ENCODE data around the gene ABCA4. TPM values are rescaled to one million over a fixed set of nuclear protein-coding genes. Genes with fewer than 3 reads are reported as not detected.
A peak's percentile ranks its signal among the peaks of the same experiment; 100 is the strongest.

ABCA4 gene
- total and polyA plus RNA-seq, 4 donors, result 0.49 to 31.5 (median 2.3) TPM

GRCh38 chr1:93964777-93965200 is 156.2 kb downstream of the ABCA4 start:
- 100% methylated on average over 3 of the region's 4 CpGs for WGBS (ENCODE audit: insufficient coverage)
- no peak overlapping the region for H3K27ac ChIP-seq (ENCODE audit: low read depth, low read length)
- DNase-seq (ENCODE audit: low read depth in 4 of 6, low spot score in 6 of 6), result no peak
- no peaks in the 10 kb centered on the region for H3K27me3 ChIP-seq (ENCODE audit: control insufficient read depth, insufficient read depth, low read length)
- no peak overlapping the region for H3K4me3 ChIP-seq (ENCODE audit: low read depth, low read length)
- no peaks in the 10 kb centered on the region for H3K9me3 ChIP-seq (ENCODE audit: control insufficient read depth, insufficient read depth, low read length)
- H3K4me1 ChIP-seq (ENCODE audit: control insufficient read depth, insufficient read depth, low read length), result no peaks in the 10 kb centered on the region
- no peaks in the 10 kb centered on the region for H3K36me3 ChIP-seq (ENCODE audit: control insufficient read depth, insufficient read depth, low read length)

GRCh38 chr1:93964096-93964776 is 156.7 kb downstream of the ABCA4 start:
- no peak for DNase-seq (ENCODE audit: low read depth in 4 of 6, low spot score in 6 of 6)
- no peaks in the 10 kb centered on the region for H3K36me3 ChIP-seq (ENCODE audit: control insufficient read depth, insufficient read depth, low read length)
- 94% methylated on average over 2 of the region's 4 CpGs for WGBS (ENCODE audit: insufficient coverage)

DNA sequence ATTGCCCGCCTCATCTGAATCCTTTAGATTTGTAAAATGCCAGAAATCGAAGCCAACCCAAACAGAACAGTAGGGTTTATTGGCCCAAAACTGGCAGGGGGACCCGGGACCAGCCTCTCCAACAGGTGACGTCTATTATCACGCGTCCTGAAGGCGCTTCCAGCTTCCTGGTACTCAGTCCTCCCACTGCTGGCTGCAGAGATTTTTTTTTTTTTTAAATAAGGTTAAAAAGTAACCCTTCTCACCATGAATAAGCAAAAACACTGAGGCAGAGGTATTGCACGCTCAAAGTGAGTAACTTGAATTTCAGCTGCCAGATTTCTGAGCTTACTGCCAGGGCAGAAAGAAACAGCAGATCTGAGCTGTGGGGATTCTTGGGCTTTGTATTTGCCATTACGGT is 157.4 kb downstream of the ABCA4 start:
- WGBS (ENCODE audit: insufficient coverage), result 83% methylated on average over 6 of the region's 9 CpGs
- no peak overlapping the region for H3K4me3 ChIP-seq (ENCODE audit: low read depth, low read length)
- no peaks in the 10 kb centered on the region for H3K4me1 ChIP-seq (ENCODE audit: control insufficient read depth, insufficient read depth, low read length)
- no peaks in the 10 kb centered on the region for H3K36me3 ChIP-seq (ENCODE audit: control insufficient read depth, insufficient read depth, low read length)
- no peaks in the 10 kb centered on the region for H3K27me3 ChIP-seq (ENCODE audit: control insufficient read depth, insufficient read depth, low read length)
- no peak for DNase-seq (ENCODE audit: low read depth in 4 of 6, low spot score in 6 of 6)
- H3K27ac ChIP-seq (ENCODE audit: low read depth, low read length), result no peak overlapping the region
- no peaks in the 10 kb centered on the region for H3K9me3 ChIP-seq (ENCODE audit: control insufficient read depth, insufficient read depth, low read length)

More at GRCh38 chr1:93964096-93964776, 156.7 kb downstream of the ABCA4 start:
- Histone ChIP-seq H3K4me3 (ENCODE audit: low read depth, low read length) (no peak overlapping the region), H3K27me3 (ENCODE audit: control insufficient read depth, insufficient read depth, low read length) (no peaks in the 10 kb centered on the region), H3K9me3 (ENCODE audit: control insufficient read depth, insufficient read depth, low read length) (no peaks in the 10 kb centered on the region), H3K4me1 (ENCODE audit: control insufficient read depth, insufficient read depth, low read length) (no peaks in the 10 kb centered on the region), H3K27ac (ENCODE audit: low read depth, low read length) (no peak overlapping the region)

- no peak overlapping the region for H3K27ac ChIP-seq (ENCODE audit: low read depth, low read length)
- H3K4me3 ChIP-seq (ENCODE audit: low read depth, low read length), result no peak overlapping the region
- H3K27me3 ChIP-seq (ENCODE audit: control insufficient read depth, insufficient read depth, low read length), result no peaks in the 10 kb centered on the region
- WGBS (ENCODE audit: insufficient coverage), result 100% methylated on average over 1 of the region's 3 CpGs
- DNase-seq (ENCODE audit: low read depth in 4 of 6, low spot score in 6 of 6), result no peak
- no peaks in the 10 kb centered on the region for H3K4me1 ChIP-seq (ENCODE audit: control insufficient read depth, insufficient read depth, low read length)
- H3K9me3 ChIP-seq (ENCODE audit: control insufficient read depth, insufficient read depth, low read length), result no peaks in the 10 kb centered on the region
- no peaks in the 10 kb centered on the region for H3K36me3 ChIP-seq (ENCODE audit: control insufficient read depth, insufficient read depth, low read length)
Observed at GRCh38 chr1:93961906-93962305, 159.0 kb downstream of the ABCA4 start.

DNA sequence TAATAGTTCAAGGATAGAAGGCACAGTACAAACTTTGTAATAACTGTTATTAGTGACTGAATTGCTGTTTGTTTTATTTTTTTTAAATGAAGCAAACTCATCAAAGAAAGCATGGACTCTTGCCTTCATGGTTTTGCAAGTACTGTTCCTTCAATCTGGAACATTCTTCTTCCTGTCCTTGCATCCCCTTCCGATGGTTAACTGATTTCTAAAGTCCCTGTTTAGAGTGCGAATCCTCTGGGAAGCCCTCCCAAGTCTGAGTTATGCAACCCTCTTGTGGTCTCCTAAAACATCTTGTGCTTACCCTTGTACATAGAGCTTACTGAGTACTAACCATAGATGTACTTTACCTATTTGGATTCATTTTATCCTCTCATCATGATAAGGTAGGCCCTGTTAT is 159.5 kb downstream of the ABCA4 start:
- Histone ChIP-seq H3K27ac (ENCODE audit: low read depth, low read length) (no peak overlapping the region), H3K4me3 (ENCODE audit: low read depth, low read length) (no peak overlapping the region), H3K9me3 (ENCODE audit: control insufficient read depth, insufficient read depth, low read length) (peaks cover 3% of the 10 kb centered on the region), H3K36me3 (ENCODE audit: control insufficient read depth, insufficient read depth, low read length) (no peaks in the 10 kb centered on the region), H3K27me3 (ENCODE audit: control insufficient read depth, insufficient read depth, low read length) (no peaks in the 10 kb centered on the region), H3K4me1 (ENCODE audit: control insufficient read depth, insufficient read depth, low read length) (no peaks in the 10 kb centered on the region)
- 86% methylated on average over 2 of the region's 2 CpGs for WGBS (ENCODE audit: insufficient coverage)
- no peak for DNase-seq (ENCODE audit: low read depth in 4 of 6, low spot score in 6 of 6)

GRCh38 chr1:93960641-93961147 is 160.3 kb downstream of the ABCA4 start:
- Histone ChIP-seq H3K27me3 (ENCODE audit: control insufficient read depth, insufficient read depth, low read length) (no peaks in the 10 kb centered on the region), H3K36me3 (ENCODE audit: control insufficient read depth, insufficient read depth, low read length) (no peaks in the 10 kb centered on the region), H3K27ac (ENCODE audit: low read depth, low read length) (no peak overlapping the region), H3K4me1 (ENCODE audit: control insufficient read depth, insufficient read depth, low read length) (no peaks in the 10 kb centered on the region), H3K4me3 (ENCODE audit: low read depth, low read length) (no peak overlapping the region), H3K9me3 (ENCODE audit: control insufficient read depth, insufficient read depth, low read length) (peaks cover 4% of the 10 kb centered on the region)
- 90% methylated on average over 2 of the region's 3 CpGs for WGBS (ENCODE audit: insufficient coverage)
- DNase-seq (ENCODE audit: low read depth in 4 of 6, low spot score in 6 of 6), result no peak

- DNase-seq (ENCODE audit: low read depth in 4 of 6, low spot score in 6 of 6), result no peak
- no peak overlapping the region for H3K4me3 ChIP-seq (ENCODE audit: low read depth, low read length)
- 38% methylated on average over 1 of the region's 5 CpGs for WGBS (ENCODE audit: insufficient coverage)
- no peaks in the 10 kb centered on the region for H3K4me1 ChIP-seq (ENCODE audit: control insufficient read depth, insufficient read depth, low read length)
- H3K27ac ChIP-seq (ENCODE audit: low read depth, low read length), result no peak overlapping the region
- H3K27me3 ChIP-seq (ENCODE audit: control insufficient read depth, insufficient read depth, low read length), result no peaks in the 10 kb centered on the region
- no peaks in the 10 kb centered on the region for H3K36me3 ChIP-seq (ENCODE audit: control insufficient read depth, insufficient read depth, low read length)
- peaks cover 4% of the 10 kb centered on the region for H3K9me3 ChIP-seq (ENCODE audit: control insufficient read depth, insufficient read depth, low read length)
Observed at GRCh38 chr1:93959413-93959812, 161.5 kb downstream of the ABCA4 start.

DNA sequence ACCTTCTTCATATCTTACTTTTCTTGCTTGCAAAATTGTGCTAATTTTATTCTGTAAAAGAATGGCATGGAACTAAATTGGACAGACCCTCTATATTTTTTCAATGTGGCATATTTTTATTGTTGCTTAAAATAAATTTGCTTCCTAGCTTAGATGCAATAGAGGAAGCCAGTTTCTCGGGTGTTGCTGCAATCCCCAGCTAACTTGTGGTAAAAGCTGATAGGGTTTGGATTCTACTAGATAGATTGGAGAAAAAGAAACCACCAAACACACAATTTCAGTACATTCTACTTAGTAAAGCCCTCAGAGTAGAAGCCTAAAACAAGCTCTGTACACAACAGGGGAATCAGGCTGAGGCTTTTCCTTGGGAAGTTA is 162.2 kb downstream of the ABCA4 start:
- Histone ChIP-seq H3K4me1 (ENCODE audit: control insufficient read depth, insufficient read depth, low read length) (no peaks in the 10 kb centered on the region), H3K4me3 (ENCODE audit: low read depth, low read length) (no peak overlapping the region), H3K27ac (ENCODE audit: low read depth, low read length) (no peak overlapping the region), H3K27me3 (ENCODE audit: control insufficient read depth, insufficient read depth, low read length) (no peaks in the 10 kb centered on the region), H3K9me3 (ENCODE audit: control insufficient read depth, insufficient read depth, low read length) (peaks cover 4% of the 10 kb centered on the region), H3K36me3 (ENCODE audit: control insufficient read depth, insufficient read depth, low read length) (no peaks in the 10 kb centered on the region)
- no CpG with 5 or more reads among the region's 1 CpG for WGBS (ENCODE audit: insufficient coverage)
- peak in 1 of 6 donors; percentile 13 for DNase-seq (ENCODE audit: low read depth in 4 of 6, low spot score in 6 of 6)

DNA sequence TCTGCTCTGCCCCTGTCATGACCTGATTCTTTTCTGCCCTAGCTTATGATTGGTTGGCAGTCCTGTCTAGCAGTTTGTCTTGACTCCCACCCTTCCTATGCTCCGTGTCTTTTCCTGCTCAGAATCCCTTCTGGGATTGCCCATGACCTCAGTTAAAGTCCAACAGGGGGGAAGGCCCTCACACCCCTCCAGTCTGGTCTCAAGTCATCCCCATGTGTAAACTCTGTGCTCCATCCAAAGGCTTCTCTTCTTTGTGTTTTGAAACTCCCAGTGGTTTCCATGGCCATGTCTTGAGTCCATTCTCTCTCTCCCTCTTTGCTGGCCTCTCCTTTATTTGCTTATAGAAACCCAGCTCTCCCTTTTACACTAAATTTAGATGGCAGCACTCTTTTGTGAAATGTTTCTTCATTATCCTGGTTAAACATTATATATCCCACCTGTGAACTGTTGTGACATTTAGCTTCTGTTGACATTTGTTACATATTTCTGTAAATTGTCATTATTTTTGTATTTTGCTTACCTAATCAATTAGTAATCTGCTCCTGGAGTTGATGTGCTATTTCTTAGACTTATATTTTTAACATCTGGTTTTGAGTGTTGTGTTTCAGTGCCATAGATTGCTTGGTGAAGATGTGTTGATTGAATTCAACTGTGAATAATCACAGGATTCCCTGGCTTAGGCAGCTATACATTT is 162.8 kb downstream of the ABCA4 start:
- Histone ChIP-seq H3K4me3 (ENCODE audit: low read depth, low read length) (no peak overlapping the region), H3K27ac (ENCODE audit: low read depth, low read length) (no peak overlapping the region), H3K4me1 (ENCODE audit: control insufficient read depth, insufficient read depth, low read length) (no peaks in the 10 kb centered on the region), H3K27me3 (ENCODE audit: control insufficient read depth, insufficient read depth, low read length) (no peaks in the 10 kb centered on the region), H3K9me3 (ENCODE audit: control insufficient read depth, insufficient read depth, low read length) (peaks cover 4% of the 10 kb centered on the region), H3K36me3 (ENCODE audit: control insufficient read depth, insufficient read depth, low read length) (no peaks in the 10 kb centered on the region)
- DNase-seq (ENCODE audit: low read depth in 4 of 6, low spot score in 6 of 6), result no peak
- 83% methylated on average over 1 of the region's 1 CpG for WGBS (ENCODE audit: insufficient coverage)

DNA sequence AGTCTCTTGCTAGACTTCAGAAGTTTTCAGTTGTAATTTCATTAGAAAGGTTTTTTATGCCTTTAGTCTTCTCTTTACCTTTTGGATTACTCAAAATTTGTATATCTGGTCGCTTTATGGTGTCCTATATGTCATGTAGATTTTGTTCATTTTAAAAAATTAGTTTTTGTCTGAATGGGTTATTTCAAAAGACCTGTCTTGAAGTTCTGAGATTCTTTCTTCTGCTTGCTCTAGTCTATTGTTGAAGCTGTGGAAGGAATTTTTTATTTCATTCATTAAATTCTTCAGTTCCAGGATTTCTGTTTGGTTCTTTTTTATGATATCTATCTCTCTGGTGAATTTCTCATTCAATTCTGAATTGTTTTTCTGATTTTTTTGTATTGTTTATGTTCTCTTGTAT is 165.2 kb downstream of the ABCA4 start:
- no peaks in the 10 kb centered on the region for H3K36me3 ChIP-seq (ENCODE audit: control insufficient read depth, insufficient read depth, low read length)
- H3K4me1 ChIP-seq (ENCODE audit: control insufficient read depth, insufficient read depth, low read length), result no peaks in the 10 kb centered on the region
- no peak overlapping the region for H3K27ac ChIP-seq (ENCODE audit: low read depth, low read length)
- no peak for DNase-seq (ENCODE audit: low read depth in 4 of 6, low spot score in 6 of 6)
- H3K27me3 ChIP-seq (ENCODE audit: control insufficient read depth, insufficient read depth, low read length), result no peaks in the 10 kb centered on the region
- peaks cover 4% of the 10 kb centered on the region for H3K9me3 ChIP-seq (ENCODE audit: control insufficient read depth, insufficient read depth, low read length)
- no CpG with 5 or more reads among the region's 1 CpG for WGBS (ENCODE audit: insufficient coverage)
- no peak overlapping the region for H3K4me3 ChIP-seq (ENCODE audit: low read depth, low read length)
